Activated CD4-positive, alpha-beta T cell treated with anti-CD3 and anti-CD28 coated beads for 4 hours (primary cell): ENCODE data around the gene PROP1.
A peak's percentile ranks its signal among the peaks of the same experiment; 100 is the strongest.
"Not testable (repeated sequence)": the region's sequence is repeated elsewhere in the genome, so short reads cannot be mapped to it uniquely, and the experiment has no call there.

Experiments used
- DNase-seq, 2 donors: peaks; one replicate each; pipeline ENCODE4 v3.0.0-alpha.2; 2020

Gene PROP1

DNA sequence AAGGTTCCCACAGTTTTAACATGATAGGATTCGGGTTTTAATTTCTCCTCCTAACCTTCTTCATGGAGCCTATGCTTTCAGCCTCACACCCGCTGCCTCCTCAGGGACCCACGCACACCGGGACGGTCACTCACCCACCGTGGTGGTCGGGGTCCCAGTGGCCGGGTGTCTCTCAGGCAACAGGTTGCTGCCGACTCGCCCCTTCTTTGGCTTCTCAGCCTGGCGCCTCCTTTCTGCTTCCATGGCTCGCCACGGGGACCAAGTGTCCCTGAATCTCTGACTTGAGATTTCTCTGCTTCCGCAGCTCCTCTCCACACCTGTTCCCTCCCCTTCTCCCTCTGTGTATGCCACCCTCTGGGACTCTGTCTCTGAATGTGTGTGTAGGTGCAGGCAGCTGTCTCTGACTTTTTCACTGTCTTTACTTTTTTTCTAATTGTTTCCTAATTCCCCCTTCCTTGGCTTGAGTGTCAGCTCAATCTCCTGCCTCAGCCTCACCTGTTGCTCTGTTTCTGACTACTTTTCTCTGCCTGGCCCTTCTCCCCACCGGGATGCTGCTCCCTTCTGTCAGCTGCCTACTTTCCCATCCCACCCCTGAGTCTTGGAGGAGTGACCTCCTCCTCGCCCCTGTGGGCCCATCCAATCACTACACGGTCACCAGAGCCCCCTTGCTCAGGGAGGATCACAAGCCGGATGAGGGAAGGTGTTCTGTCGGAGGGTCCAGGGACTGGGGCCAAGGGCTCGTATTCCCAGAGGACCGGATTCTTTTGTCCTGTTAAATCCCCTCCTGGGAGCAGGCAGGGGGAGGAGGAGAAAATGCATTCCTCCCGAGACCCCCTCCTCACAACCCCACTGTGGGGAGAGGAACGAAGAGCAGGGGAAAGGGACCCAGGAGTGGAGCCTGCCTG, at the start of gene PROP1:
PROP1 (minus strand) TSS at position 552 of the 905 bp plus-strand sequence; CDS start at position 243, 309 bp downstream.
- no peak for DNase-seq

- DNase-seq, result not testable (repeated sequence)
Observed at GRCh38 chr5:178019379-178020030, 23.5 kb upstream of the PROP1 start.

DNA sequence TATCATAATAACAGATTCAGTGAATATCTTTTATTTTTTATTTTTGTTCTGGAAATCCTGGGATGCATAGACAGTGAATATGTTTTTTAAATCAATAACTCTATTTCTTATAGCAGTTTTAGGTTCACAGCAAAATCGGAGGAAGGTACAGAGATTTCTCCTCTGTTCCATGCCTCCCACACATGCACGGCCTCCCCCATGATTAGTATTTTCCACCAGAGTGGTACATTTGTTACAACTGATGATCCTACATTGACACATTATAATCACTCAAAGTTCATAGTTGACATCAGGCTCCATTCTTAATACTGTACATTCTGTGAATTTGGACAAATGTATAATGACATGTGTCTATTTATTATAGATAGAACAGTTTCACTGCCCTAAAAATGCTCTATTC, 16.7 kb upstream of the PROP1 start:
- DNase-seq, result not testable (repeated sequence)

DNA sequence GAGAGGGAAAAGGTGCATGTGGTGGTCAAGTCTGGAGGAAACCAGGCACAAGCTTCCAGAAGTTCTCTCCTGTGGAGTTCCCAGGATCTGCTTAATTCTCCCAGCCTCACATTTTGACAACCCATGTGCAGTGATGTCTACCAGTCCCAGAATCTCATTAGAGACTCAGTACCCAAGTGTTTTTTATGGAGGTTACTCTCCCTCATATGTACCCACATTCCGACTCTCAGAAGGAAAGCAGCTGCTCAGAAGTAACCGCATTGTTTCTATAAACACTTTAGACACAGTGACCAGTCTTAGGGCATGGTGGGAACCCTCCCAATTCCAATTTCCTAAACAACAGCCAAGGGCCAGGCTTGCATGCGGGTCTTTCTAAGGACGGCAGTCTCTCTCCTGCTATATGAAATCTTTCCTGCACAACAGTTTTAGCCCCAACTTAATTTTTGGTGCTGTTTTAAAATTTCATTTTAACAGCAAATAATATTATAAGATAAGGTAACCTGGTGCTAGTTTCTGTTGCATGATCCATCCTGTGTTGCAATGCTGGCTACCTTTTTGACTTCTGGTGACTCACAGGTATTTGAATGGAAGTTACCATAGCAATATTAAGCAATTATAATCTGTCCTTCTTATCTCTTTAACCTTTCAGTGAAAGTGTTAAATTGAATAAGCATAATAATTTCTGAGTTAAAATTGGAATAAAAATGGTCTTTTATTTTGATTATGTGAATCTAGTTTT, 15.9 kb upstream of the PROP1 start:
- DNase-seq, result not testable (repeated sequence)

GRCh38 chr5:178007272-178007671, 11.2 kb upstream of the PROP1 start:
- not testable (repeated sequence) for DNase-seq

DNA sequence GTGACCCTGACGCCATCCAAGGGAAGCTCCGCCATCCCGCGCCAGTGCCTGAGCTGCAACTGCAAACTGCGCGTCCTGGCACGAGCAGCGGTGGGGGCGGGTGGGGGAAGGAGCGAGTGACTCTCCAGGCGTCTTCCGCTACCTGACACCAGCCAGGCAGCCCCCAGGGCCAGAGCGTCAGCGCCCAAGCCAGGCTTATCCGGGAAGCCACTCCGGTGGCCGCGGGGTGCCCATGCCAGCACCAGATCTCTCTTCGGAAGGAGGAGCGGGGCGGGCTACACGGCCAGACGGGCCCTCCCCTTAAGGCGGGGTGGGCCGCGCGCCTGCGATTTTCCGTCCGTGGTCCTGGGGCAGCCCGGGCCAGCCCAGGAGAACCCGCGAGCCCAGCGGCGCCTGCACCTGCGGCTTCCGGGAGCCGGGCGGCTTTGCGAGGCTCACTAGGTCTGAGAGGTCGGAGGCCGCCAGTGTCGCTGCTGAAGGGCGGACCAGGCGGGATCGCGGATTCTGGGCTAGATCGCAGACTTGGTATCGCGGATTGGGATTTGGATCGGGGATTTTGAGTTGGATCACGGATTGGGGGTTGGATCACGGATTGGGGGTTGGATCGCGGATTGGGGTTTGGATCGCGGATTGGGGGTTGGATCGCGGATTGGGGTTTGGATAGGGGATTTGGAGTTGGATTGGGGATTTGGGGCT, 10.6 kb upstream of the PROP1 start:
- peak; percentile 36 to 48 for DNase-seq

- not testable (repeated sequence) for DNase-seq
Observed at GRCh38 chr5:178006181-178006535, 10.1 kb upstream of the PROP1 start.

DNA sequence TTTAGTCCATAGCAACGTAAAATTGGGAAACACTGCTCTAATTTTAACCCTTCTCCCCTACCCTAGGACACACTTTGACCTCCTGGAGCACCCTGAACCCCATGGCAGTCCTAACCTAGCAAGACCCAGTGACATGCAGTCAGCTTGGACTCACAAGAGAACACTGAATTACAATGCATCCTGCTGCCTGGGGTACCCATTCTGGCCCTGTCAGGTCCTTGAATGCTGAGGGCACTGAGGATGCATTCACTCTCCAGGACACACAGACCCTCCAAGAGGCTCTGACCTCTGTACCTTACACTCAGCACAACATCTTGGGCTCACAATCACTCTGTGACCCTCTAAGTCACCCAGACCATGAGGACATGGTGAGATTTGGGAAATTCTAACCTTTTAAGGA, 1.8 kb upstream of the PROP1 start:
- no peak for DNase-seq

DNA sequence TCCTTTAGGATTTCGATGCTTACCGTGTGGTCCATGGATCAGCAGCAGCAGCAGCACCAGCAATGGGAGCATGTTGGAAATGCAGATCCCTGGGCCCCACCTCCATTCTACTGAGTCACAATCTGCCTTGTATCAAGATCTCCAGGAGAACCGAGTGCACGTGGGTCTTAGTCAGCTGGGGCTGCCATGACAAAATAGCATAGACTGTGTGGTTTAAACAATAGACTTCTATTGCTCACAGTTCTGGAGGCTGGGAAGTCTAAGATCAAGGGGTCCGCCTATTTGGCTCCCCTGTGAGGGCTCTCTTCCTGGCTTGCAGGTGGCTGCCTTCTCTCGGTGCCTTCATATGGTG, 1.3 kb upstream of the PROP1 start:
- DNase-seq, result no peak

- DNase-seq, result no peak
Observed at GRCh38 chr5:177996660-177997318, 747 bp upstream of the PROP1 start.

DNA sequence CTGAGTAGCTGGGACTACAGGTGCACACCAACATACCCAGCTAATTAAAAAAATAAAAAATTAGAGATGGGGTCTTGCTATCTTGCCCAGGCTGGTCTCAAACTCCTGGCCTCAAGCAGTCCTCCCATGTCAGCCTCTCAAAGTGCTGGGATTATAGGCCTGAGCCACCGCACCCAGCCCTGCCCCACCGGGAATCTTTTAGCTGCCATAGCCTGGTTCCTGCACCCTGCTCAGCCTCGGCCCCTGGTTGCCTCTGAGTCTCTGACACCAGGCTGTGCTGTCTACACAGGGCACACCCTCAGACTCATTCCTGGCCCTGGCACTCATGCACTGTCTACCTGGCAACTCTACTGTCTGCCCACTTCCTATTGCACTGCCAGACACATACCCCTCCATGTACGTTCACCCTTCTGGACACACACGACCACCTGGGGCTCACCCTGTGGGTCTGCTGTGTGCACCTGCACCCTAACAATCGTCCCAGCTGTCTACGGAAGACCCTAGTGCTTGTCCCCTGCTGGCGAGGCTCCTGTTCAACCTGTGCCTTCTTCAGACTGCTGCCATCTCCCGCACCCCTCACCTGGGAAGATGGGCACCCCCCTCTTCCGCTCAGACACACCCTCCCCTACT, 1.4 kb downstream of the PROP1 start:
- DNase-seq, result no peak

- DNase-seq, result no peak
Observed at GRCh38 chr5:177994063-177994462, 2.0 kb downstream of the PROP1 start.

DNA sequence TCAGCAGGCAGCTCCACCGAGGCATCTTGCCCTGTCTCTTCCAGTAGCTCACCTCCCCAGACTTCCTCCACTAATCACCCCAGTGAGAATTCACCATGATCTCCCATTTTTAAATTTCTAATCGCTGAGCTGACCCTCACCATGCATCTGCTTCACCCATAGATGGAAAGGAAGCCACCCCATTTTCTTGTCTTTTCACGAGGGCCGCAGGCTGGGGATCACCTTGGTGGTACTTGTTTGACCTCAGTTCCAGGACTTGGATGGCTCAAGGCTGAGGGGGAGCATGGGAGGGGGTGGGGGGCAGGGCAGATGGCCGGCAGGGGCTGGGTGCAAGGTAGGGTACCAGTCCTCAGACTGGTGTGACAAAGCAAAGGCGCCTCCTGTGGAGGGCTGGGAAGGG, 3.6 kb downstream of the PROP1 start:
- DNase-seq, result no peak

GRCh38 chr5:177988989-177989625, 6.9 kb downstream of the PROP1 start:
- no peak for DNase-seq

- no peak for DNase-seq
Observed at GRCh38 chr5:177987326-177987725, 8.7 kb downstream of the PROP1 start.

GRCh38 chr5:177985430-177986040, 10.5 kb downstream of the PROP1 start:
- DNase-seq, result no peak

GRCh38 chr5:177984584-177985206, 11.3 kb downstream of the PROP1 start:
- no peak for DNase-seq

DNA sequence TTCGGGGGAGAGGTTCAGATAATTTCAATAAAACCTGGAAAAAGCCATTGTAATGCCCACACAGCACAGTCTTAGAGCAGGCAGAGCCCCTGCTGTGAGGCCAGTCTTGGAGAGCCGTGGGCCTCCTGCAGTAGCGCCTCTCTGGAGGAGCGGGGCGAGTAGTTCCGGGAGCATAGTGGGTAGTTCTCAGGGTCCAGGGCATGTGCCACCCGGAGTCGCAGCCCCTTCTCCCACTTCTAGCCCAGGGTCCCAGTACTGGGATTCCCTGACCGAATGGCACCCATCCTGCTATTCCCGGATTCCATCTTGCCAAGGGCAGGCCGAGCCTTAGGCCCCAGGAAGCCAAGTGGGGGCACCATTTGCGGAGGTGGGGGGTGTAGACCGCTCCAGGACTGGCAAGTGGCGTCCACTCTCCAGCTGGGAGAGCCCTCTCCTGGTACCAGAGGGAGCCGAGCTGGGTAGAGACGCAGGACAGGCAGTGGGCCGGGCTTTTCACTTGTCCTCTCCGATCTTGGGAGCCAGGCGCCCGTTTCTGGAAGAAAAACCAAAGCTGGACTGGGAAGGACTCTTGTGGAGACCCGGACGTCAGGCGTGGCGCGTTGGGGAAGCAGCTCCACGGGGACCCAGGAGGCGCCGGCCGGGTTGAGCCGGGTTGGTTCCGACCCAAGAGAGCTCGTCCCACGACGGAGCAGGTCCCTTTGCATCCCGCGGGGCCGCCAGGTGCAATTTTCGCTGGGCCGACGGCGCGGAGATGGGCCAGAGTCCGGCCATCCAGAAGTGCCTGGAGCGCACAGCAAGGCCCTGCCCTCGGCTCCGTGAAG, 12.1 kb downstream of the PROP1 start:
- DNase-seq, result no peak

GRCh38 chr5:177982956-177983355, 13.1 kb downstream of the PROP1 start:
- DNase-seq, result no peak
